HG02840 (cell line): ENCODE measurements around the gene PLXNC1.

ENCODE experiments used
- ATAC-seq: cut with Tn5 transposase; IDR thresholded peaks from one replicate; pipeline ENCODE4 v1.9.1; 2021; ENCODE audit warnings: mild to moderate bottlenecking, moderate library complexity, moderate number of reproducible peaks; ENCODE audit not compliant: unreplicated experiment, low FRiP score

The PLXNC1 gene

GRCh38 chr12:94262228-94263010 lies 114.0 kb downstream of the PLXNC1 start:
- no peak for ATAC-seq

GRCh38 chr12:94263011-94263811 lies 114.8 kb downstream of the PLXNC1 start:
- no peak for ATAC-seq

- ATAC-seq: no peak
These were observed 115.7 kb downstream of the PLXNC1 start for GRCh38 chr12:94263905-94264561.

- no peak for ATAC-seq
These were observed 116.5 kb downstream of the PLXNC1 start for GRCh38 chr12:94264736-94265485.

- ATAC-seq: no peak
These were observed 117.2 kb downstream of the PLXNC1 start for GRCh38 chr12:94265539-94265938.

- ATAC-seq: no peak
These were observed 117.8 kb downstream of the PLXNC1 start for GRCh38 chr12:94265966-94266745.

GRCh38 chr12:94266796-94267536 lies 118.6 kb downstream of the PLXNC1 start:
- ATAC-seq: no peak

- ATAC-seq: no peak
These were observed 119.1 kb downstream of the PLXNC1 start for GRCh38 chr12:94267537-94267872.

GRCh38 chr12:94267921-94268471 lies 119.6 kb downstream of the PLXNC1 start:
- no peak for ATAC-seq

- ATAC-seq: no peak
These were observed 121.1 kb downstream of the PLXNC1 start for GRCh38 chr12:94269316-94269999.

GRCh38 chr12:94271351-94271750 lies 123.0 kb downstream of the PLXNC1 start:
- ATAC-seq: no peak

- ATAC-seq: no peak
These were observed 123.9 kb downstream of the PLXNC1 start for GRCh38 chr12:94272280-94272679.

- ATAC-seq: no peak
These were observed 124.9 kb downstream of the PLXNC1 start for GRCh38 chr12:94273272-94273671.

- no peak for ATAC-seq
These were observed 128.3 kb downstream of the PLXNC1 start for GRCh38 chr12:94276725-94277124.

GRCh38 chr12:94277426-94278000 lies 129.1 kb downstream of the PLXNC1 start:
- ATAC-seq: no peak

- ATAC-seq: no peak
These were observed 131.7 kb downstream of the PLXNC1 start for GRCh38 chr12:94280063-94280462.

GRCh38 chr12:94282675-94283074 lies 134.3 kb downstream of the PLXNC1 start:
- ATAC-seq: no peak

- no peak for ATAC-seq
These were observed 135.7 kb downstream of the PLXNC1 start for GRCh38 chr12:94284046-94284445.
